ENCODE data around the gene SCGB1C1. TPM values are rescaled to one million over a fixed set of nuclear protein-coding genes. Genes with fewer than 3 reads are reported as not detected.

Gene SCGB1C1
- total RNA-seq = not detected in 2 replicates

DNA sequence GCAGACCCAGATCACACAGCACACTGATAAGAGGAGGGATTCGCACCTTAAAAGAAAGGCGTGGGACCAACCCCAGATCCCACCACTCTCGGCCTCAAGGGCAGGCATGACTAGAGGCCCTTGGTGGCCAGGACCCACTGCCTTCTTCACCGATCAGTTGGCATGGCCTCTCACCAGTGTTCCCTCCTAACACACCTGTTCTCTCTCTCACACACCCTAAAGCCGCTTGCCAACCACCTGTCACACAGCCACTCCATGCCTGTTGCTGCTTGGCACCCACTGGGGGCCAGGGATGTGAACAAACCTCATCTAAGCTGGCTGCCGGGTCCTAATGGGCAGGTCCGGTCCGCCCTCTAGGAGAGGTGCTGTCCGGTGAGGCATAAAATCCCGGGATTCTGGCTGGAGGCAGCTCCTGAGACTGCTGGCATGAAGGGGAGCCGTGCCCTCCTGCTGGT, at the start of gene SCGB1C1:
TSS of gene SCGB1C1 (plus strand) at position 405 of the 455 bp plus-strand sequence. CDS start at position 427, 22 bp downstream.

DNA sequence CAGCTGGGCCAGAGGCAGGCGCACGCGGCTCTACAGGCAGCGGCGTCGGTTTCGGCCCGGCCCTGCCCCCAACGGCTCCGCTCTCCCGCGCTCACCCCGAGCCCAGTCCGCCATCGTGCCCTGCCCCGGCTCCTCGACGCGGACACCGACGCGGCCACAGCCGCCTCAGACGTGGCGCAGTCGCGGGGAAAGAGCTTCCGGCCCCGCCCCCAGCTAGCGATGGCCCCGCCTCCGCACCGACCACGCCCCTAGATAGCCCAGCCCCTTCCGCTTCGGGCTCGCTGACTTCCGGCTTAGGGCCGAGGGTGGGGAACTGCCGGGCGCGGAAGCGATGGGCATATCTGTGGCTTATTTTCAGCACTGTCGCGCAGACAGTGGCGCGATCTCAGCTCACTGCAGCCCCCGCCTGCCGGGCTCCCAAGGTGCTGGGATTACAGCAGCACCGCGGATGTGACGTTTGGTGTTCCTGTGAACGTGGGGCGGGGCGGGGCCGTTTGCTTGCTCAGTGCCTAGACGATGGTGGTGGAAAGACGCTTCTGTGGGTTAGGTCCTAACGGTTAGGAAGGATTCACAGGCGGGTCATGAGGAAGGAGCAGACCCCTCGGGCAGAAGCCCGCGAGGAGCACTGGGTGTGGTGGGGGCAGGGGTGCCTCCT, 14.5 kb downstream of the SCGB1C1 start, which contains the start of the genes BET1L and RIC8A:
TSS of gene BET1L (minus strand) at position 192 of the 655 bp plus-strand sequence. CDS start at position 114, 78 bp downstream.
TSS of gene RIC8A (plus strand) at position 501 of the 655 bp plus-strand sequence. CDS start 1,147 bp downstream, outside the sequence.

DNA sequence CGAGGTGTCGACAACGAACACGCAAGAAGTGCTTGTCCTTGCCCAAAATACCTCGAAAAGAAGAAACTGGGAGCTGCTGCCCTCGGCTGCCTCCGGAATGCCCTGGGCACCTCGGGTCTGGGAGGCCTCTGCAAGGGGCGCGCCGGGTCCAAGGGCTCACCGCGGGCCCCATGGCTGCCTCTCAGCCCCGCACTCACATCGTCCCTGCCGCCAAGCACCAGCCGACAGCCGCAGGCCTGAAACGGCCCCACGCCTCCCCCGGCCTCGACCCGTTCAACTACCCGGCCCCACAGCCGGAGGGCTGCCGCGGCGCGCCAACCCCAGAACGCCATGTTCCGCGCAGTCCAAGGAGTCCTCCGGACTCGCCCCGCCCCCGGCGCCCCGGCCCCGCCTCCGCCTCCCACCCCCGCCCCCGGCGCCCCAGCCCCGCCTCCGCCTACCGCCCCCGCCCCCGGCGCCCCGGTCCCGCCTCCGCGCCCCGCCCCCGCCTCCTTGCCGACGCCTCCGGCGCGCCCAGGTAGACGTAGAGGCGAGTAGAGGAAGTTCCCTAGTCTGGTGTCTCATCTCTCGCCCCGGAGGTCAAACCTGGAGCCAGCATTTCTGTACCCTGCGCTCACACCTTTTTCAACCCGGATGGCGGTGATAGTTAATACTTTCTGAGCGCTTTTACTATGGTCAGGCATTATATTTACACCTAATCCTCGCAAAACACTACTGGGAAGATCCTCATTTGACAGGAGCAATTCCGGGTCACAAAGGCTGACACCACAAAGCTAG, 43.3 kb downstream of the SCGB1C1 start, which contains the start of gene SIRT3:
TSS of gene SIRT3 (minus strand) at position 346 of the 777 bp plus-strand sequence. CDS start at position 332, 14 bp downstream.

DNA sequence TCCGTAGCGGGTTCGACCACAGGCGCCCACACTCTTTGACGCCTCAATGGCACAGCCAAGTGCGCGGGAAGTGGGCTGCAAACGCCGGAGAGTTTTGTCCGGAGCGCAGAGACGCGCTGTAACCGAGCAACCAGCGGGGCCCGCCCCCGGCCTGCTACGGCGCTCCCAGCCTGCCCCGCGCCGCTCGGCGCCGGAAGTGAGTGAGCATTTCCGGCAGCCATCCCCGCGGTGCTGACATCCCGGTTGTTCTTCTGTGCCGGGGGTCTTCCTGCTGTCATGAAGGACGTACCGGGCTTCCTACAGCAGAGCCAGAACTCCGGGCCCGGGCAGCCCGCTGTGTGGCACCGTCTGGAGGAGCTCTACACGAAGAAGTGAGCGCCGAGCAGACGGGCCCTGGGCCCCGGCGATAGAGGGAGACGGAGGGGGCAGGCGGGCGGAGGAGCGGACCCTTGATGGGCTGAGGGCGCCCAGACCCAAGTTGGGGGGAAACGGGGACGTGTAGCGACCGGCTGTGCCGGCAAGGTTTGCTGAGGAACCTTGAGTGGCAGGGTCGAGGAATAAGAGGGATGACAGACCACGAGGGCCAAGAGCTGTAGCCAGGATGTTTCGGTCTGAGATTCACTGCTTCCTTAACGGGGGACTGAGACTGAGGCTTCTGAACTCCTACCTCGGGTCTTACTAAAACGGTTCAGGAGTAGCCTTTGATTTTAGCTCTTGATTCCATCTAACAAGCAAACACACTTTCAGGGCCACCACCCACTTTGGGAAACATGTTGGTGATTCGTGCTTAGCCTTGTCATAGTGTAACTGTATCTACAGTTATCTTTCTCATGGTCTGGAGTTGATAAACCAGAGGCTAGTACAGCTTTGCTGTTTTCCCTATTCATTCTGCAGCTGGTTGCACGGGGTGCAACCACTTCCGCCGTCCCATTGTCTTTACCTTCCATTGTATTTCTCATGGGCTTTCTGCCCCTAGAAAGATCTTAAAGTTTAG, 44.2 kb downstream of the SCGB1C1 start, which contains the start of gene PSMD13:
TSS of gene PSMD13 (plus strand) at position 203 of the 994 bp plus-strand sequence. CDS start at position 277, 74 bp downstream.

Other genes starting within 250 kb of the SCGB1C1 start
- 26.3 and 33.6 TPM in 2 replicates for gene BET1L, start 14.3 kb downstream of the SCGB1C1 start, total RNA-seq
- 71.2 and 82.5 TPM in 2 replicates for gene RIC8A, start 14.6 kb downstream of the SCGB1C1 start, total RNA-seq
- gene SIRT3, start 43.3 kb downstream of the SCGB1C1 start, total RNA-seq = 9.8 and 15.2 TPM in 2 replicates
- 94.1 and 119 TPM in 2 replicates for gene PSMD13, start 43.9 kb downstream of the SCGB1C1 start, total RNA-seq
- not detected in 2 replicates for gene NLRP6, start 85.3 kb downstream of the SCGB1C1 start, total RNA-seq
- gene PGGHG, start 96.0 kb downstream of the SCGB1C1 start, total RNA-seq = 9.8 and 16.9 TPM in 2 replicates
- gene IFITM5, start 106.4 kb downstream of the SCGB1C1 start, total RNA-seq = not detected in 2 replicates
- gene IFITM2, start 114.7 kb downstream of the SCGB1C1 start, total RNA-seq = 312 and 572 TPM in 2 replicates
- 300 and 328 TPM in 2 replicates for gene IFITM1, start 121.0 kb downstream of the SCGB1C1 start, total RNA-seq
- gene IFITM3, start 127.8 kb downstream of the SCGB1C1 start, total RNA-seq = 559 and 914 TPM in 2 replicates
- gene B4GALNT4, start 176.4 kb downstream of the SCGB1C1 start, total RNA-seq = 3.0 and 28.3 TPM in 2 replicates
- gene PKP3, start 201.1 kb downstream of the SCGB1C1 start, total RNA-seq = 1.9 and 11.9 TPM in 2 replicates
- gene SIGIRR, start 221.9 kb downstream of the SCGB1C1 start, total RNA-seq = 45.2 and 50.6 TPM in 2 replicates
- not detected in 2 replicates for gene ANO9, start 248.9 kb downstream of the SCGB1C1 start, total RNA-seq

All from pericardium fibroblast (primary cell).